GM12878 (cell line): Measurements from ENCODE around the gene UNC80. TPM values are rescaled to one million over a fixed set of nuclear protein-coding genes. Genes with fewer than 3 reads are reported as not detected.

Experiments
- ATAC-seq: fragments of 200-7000 bp; cut with Tn5 transposase; 3 replicates; pipeline ENCODE4 v1.9.1; 2020; ENCODE audit warnings: mild to moderate bottlenecking, moderate library complexity
- BruUV-seq: library from RNA; stranded (reverse); fragments of 400-500 nt; replicated peaks from 2 replicates; lab custom pipeline; 2021; lab: Mats Ljungman, UMichigan
- CTCF ChIA-PET: fragments of 300-600 bp; sonication (Branson Sonifier 250); formaldehyde crosslinking; extraction: SDS; loops from one replicate; lab custom pipeline; 2021; ENCODE audit warnings: inconsistent platforms; lab: Yijun Ruan, JAX
- POLR2A ChIA-PET: fragments of 350-600 bp; formaldehyde crosslinking; extraction: SDS; loops from one replicate; lab custom pipeline; 2021; ENCODE audit warnings: inconsistent platforms; lab: Charles Lee
- RAD21 ChIA-PET: fragments of 300-600 bp; sonication (Branson Sonifier 250); formaldehyde crosslinking; loops from one replicate; lab custom pipeline; 2023; ENCODE audit warnings: antibody characterized with exemption; ENCODE audit not compliant: unreplicated experiment; lab: Charles Lee
- SMC1A ChIA-PET: fragments of 300-600 bp; sonication (Branson Sonifier 250); formaldehyde crosslinking; loops from one replicate; lab custom pipeline; 2023; ENCODE audit not compliant: unreplicated experiment, uncharacterized antibody; lab: Charles Lee
- DNase-seq: peaks from one replicate; pipeline ENCODE4 v3.0.0-alpha.2; 2011; ENCODE audit warnings: low read depth, low spot score
- FAIRE-seq: peaks from 3 replicates; lab custom pipeline; 2011; peaks lifted over from hg19 to GRCh38; lab: Jason Lieb, UNC
- H2AFZ ChIP-seq: 2 replicates; pipeline ENCODE4 v1.6.0; 2011; ENCODE audit warnings: low read depth, low read length, control low read depth; ENCODE audit not compliant: control insufficient read depth
- H3K27ac ChIP-seq: 2 replicates; pipeline ENCODE4 v1.5.1; 2011; ENCODE audit warnings: control low read depth; ENCODE audit not compliant: control insufficient read depth, insufficient read depth
- H3K27me3 ChIP-seq, 2 experiments: replicated peaks in 1 of 2; 2 replicates each; pipeline versions ENCODE4 v1.6.0 to v1.6.1; 2011; ENCODE audit warnings: low read length in 1 of 2; ENCODE audit not compliant: control insufficient read depth in 2 of 2, insufficient read depth in 2 of 2
- H3K36me3 ChIP-seq, 2 experiments: 2 replicates each; pipeline ENCODE4 v1.5.1; 2011; ENCODE audit warnings: low read length in 1 of 2; ENCODE audit not compliant: control insufficient read depth in 2 of 2, insufficient read depth in 2 of 2
- H3K4me1 ChIP-seq: 2 replicates; pipeline ENCODE4 v1.6.1; 2011; ENCODE audit warnings: mild to moderate bottlenecking, low read length, moderate library complexity, mixed read lengths; ENCODE audit not compliant: control insufficient read depth, insufficient read depth
- H3K4me2 ChIP-seq: 2 replicates; pipeline ENCODE4 v1.6.0; 2011; ENCODE audit warnings: control low read depth; ENCODE audit not compliant: control insufficient read depth, insufficient read depth
- H3K4me3 ChIP-seq: fragments of 200-600 bp; sonication (generic); 2 replicates; pipeline ENCODE4 v1.5.1; 2016
- H3K79me2 ChIP-seq: 2 replicates; pipeline ENCODE4 v1.6.0; 2011; ENCODE audit warnings: low read length; ENCODE audit not compliant: control insufficient read depth, insufficient read depth
- H3K9ac ChIP-seq: 2 replicates; pipeline ENCODE4 v1.8.0; 2011; ENCODE audit warnings: low read length, control low read depth, mixed read lengths; ENCODE audit not compliant: control insufficient read depth, insufficient read depth
- H3K9me3 ChIP-seq: replicated peaks from 3 replicates; pipeline ENCODE4 v1.5.1; 2011; ENCODE audit warnings: mild to moderate bottlenecking, low read length; ENCODE audit not compliant: control insufficient read depth, insufficient read depth
- H4K20me1 ChIP-seq: 2 replicates; pipeline ENCODE4 v1.6.0; 2011; ENCODE audit not compliant: control insufficient read depth, insufficient read depth
- GATAD2B ChIP-seq: fragments of 450-650 bp; conservative IDR thresholded peaks from 2 replicates; pipeline ENCODE4 v1.6.1; 2017; ENCODE audit warnings: low read depth, mild to moderate bottlenecking, moderate library complexity
- LARP7 ChIP-seq: fragments of 450-650 bp; IDR thresholded peaks from 2 replicates; pipeline ENCODE4 v1.6.1; 2017; ENCODE audit warnings: mild to moderate bottlenecking
- MTA2 ChIP-seq: fragments of 450-650 bp; IDR thresholded peaks from 2 replicates; pipeline ENCODE4 v1.6.1; 2016; ENCODE audit warnings: low read depth, mild to moderate bottlenecking, moderate library complexity
- PML ChIP-seq: IDR thresholded peaks from 2 replicates; pipeline ENCODE4 v1.6.1; 2012; ENCODE audit warnings: low read length, inconsistent platforms
- RBBP5 ChIP-seq: fragments of 200-600 bp; sonication (generic); conservative IDR thresholded peaks from 2 replicates; pipeline ENCODE4 v1.6.1; 2016
- SREBF1 ChIP-seq: IDR thresholded peaks from 2 replicates; pipeline ENCODE4 v1.6.1; 2012; ENCODE audit warnings: mild to moderate bottlenecking, low read length
- TBL1XR1 ChIP-seq: IDR thresholded peaks from 2 replicates; pipeline ENCODE4 v1.6.1; 2012; ENCODE audit warnings: low read depth, low read length, improper control_type of control experiment
- YBX1 ChIP-seq: fragments of 450-650 bp; IDR thresholded peaks from 2 replicates; pipeline ENCODE4 v1.6.1; 2016; ENCODE audit warnings: antibody characterized with exemption
- ZNF622 ChIP-seq: fragments of 450-650 bp; IDR thresholded peaks from 2 replicates; pipeline ENCODE4 v1.6.1; 2017; ENCODE audit warnings: mild to moderate bottlenecking, inconsistent platforms
- in situ Hi-C: fragments of 300-500 bp; cut with MboI; formaldehyde crosslinking; loops from 9 replicates; pipeline ENCODE4 v1.14.3; 2018; ENCODE audit warnings: mixed read lengths
- intact Hi-C: fragments of 100-400 bp; cut with micrococcal nuclease; formaldehyde crosslinking; loops from one replicate; pipeline ENCODE4 v1.14.2; 2022; ENCODE audit not compliant: unreplicated experiment
- polyA plus RNA-seq, 11 experiments: library from polyadenylated mRNA; depleted of rRNA in 4 of 11; unstranded in 6 of 11; stranded (reverse) in 5 of 11; fragments of >200 nt; fragmentation: Nextera tagmentation in 4 of 11; fragmentation: Illumina TruSeq in 1 of 11; extraction: Ambion mirVana in 4 of 11; extraction: Trizol in 1 of 11; gene quantifications; 1 replicate in 1 of 11; 2 replicates in 10 of 11; pipeline versions ENCODE4 v1.2.1 to v1.2.3, GENCODE V29; 2011 to 2016; ENCODE audit warnings: inconsistent platforms in 2 of 11, missing spikeins in 2 of 11, low read depth in 1 of 11
- total RNA-seq, 4 experiments: library from RNA; depleted of rRNA in 3 of 4; stranded (reverse); fragments of >200 nt in 3 of 4; fragmentation: Illumina TruSeq in 1 of 4; extraction: Trizol in 1 of 4; gene quantifications; 2 replicates each; pipeline versions ENCODE4 v1.2.1 to v1.2.3, GENCODE V29; 2013 to 2021
- TF ChIP-seq, protein P1 (sequence below): IDR thresholded peaks from 2 replicates; pipeline ENCODE4 v1.6.1; 2012; ENCODE audit warnings: improper control_type of control experiment, low read depth, low read length; ENCODE audit not compliant: insufficient replicate concordance
- TF ChIP-seq, protein P2 (sequence below): fragments of 450-650 bp; IDR thresholded peaks from 2 replicates; pipeline ENCODE4 v1.6.1; 2017; ENCODE audit warnings: low read depth, mild to moderate bottlenecking, moderate library complexity
- TF ChIP-seq, protein P3 (sequence below): fragments of 450-650 bp; IDR thresholded peaks from 2 replicates; pipeline ENCODE4 v1.6.1; 2016; ENCODE audit warnings: mild to moderate bottlenecking, moderate library complexity, borderline replicate concordance

Gene UNC80
- total and polyA plus RNA-seq, 10 of the 15 experiments (the other 5 are each of a cell fraction or from before 2014, with no cell fraction given): not detected

DNA sequence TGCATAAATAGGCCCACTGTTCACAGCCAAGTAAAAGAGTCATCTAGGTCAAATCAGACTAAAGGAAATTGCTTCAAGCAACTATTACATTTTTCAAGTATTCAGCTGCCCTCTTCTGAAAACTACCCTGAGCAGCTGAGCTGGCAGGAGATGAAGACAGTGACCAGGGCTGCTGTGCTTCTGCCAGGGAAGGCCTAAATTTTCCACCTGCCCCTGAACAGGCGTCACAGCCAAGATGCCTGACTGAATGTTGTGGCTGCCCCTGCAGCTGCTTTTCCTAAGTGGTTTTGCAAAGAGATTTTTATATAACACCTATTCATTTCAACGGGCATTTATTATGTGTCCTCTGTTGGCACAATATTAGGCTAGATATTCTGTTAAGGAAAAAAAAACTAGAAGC is 134.1 kb downstream of the UNC80 start (continued):
- TF ChIP-seq, protein P1, sequence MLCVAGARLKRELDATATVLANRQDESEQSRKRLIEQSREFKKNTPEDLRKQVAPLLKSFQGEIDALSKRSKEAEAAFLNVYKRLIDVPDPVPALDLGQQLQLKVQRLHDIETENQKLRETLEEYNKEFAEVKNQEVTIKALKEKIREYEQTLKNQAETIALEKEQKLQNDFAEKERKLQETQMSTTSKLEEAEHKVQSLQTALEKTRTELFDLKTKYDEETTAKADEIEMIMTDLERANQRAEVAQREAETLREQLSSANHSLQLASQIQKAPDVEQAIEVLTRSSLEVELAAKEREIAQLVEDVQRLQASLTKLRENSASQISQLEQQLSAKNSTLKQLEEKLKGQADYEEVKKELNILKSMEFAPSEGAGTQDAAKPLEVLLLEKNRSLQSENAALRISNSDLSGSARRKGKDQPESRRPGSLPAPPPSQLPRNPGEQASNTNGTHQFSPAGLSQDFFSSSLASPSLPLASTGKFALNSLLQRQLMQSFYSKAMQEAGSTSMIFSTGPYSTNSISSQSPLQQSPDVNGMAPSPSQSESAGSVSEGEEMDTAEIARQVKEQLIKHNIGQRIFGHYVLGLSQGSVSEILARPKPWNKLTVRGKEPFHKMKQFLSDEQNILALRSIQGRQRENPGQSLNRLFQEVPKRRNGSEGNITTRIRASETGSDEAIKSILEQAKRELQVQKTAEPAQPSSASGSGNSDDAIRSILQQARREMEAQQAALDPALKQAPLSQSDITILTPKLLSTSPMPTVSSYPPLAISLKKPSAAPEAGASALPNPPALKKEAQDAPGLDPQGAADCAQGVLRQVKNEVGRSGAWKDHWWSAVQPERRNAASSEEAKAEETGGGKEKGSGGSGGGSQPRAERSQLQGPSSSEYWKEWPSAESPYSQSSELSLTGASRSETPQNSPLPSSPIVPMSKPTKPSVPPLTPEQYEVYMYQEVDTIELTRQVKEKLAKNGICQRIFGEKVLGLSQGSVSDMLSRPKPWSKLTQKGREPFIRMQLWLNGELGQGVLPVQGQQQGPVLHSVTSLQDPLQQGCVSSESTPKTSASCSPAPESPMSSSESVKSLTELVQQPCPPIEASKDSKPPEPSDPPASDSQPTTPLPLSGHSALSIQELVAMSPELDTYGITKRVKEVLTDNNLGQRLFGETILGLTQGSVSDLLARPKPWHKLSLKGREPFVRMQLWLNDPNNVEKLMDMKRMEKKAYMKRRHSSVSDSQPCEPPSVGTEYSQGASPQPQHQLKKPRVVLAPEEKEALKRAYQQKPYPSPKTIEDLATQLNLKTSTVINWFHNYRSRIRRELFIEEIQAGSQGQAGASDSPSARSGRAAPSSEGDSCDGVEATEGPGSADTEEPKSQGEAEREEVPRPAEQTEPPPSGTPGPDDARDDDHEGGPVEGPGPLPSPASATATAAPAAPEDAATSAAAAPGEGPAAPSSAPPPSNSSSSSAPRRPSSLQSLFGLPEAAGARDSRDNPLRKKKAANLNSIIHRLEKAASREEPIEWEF: no peak
- TF ChIP-seq YBX1 (no peak), PML (no peak)
- TF ChIP-seq, protein P2, sequence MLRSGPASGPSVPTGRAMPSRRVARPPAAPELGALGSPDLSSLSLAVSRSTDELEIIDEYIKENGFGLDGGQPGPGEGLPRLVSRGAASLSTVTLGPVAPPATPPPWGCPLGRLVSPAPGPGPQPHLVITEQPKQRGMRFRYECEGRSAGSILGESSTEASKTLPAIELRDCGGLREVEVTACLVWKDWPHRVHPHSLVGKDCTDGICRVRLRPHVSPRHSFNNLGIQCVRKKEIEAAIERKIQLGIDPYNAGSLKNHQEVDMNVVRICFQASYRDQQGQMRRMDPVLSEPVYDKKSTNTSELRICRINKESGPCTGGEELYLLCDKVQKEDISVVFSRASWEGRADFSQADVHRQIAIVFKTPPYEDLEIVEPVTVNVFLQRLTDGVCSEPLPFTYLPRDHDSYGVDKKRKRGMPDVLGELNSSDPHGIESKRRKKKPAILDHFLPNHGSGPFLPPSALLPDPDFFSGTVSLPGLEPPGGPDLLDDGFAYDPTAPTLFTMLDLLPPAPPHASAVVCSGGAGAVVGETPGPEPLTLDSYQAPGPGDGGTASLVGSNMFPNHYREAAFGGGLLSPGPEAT: no peak

DNA sequence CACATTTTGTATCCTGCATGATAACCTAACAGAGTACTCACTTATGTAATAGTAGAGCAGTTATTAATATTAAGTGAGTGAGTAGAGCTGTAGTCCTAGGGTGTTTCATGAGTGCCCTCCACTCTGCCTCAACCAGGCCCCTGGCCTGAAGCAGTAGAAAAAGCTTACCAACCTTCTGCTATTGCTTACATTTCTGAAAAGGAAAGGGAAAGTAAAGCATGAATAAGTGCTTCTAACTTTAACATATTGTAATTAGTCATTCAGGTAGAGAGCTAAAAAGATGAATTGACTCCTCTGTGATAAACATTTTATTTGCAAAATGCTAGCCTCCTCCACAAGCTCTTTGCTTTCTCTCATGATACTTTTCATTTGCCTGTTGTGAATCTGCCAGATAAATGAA is 136.1 kb downstream of the UNC80 start:
- H3K36me3 ChIP-seq: no peaks in the 10 kb centered on the region
- H4K20me1 ChIP-seq: no peaks in the 10 kb centered on the region
- ChIA-PET RAD21 (no interaction called here), POLR2A (no interaction called here), CTCF (interaction anchor here (1.1 kb wide), 2 partner anchors 15 to 53 kb away, joined by 3 read pairs; no protein-coding TSS in a partner anchor), SMC1A (no interaction called here)
- no peak for ATAC-seq
- H2AFZ ChIP-seq: no peak overlapping the region
- no peaks in the 10 kb centered on the region for H3K4me1 ChIP-seq
- H3K9me3 ChIP-seq: no peaks in the 10 kb centered on the region
- H3K79me2 ChIP-seq: no peaks in the 10 kb centered on the region
- FAIRE-seq: no peak
- no peak overlapping the region for H3K27ac ChIP-seq
- no peaks in the 10 kb centered on the region for H3K27me3 ChIP-seq
- no peak overlapping the region for H3K9ac ChIP-seq
- intact Hi-C loops: no loop called here
- no peak overlapping the region for H3K4me3 ChIP-seq
- in situ Hi-C loops: no loop called here
- DNase-seq: no peak
- no TSS peak for BruUV-seq
- no peak overlapping the region for H3K4me2 ChIP-seq
- TF ChIP-seq, protein P2: no peak
- TF ChIP-seq, protein P3, sequence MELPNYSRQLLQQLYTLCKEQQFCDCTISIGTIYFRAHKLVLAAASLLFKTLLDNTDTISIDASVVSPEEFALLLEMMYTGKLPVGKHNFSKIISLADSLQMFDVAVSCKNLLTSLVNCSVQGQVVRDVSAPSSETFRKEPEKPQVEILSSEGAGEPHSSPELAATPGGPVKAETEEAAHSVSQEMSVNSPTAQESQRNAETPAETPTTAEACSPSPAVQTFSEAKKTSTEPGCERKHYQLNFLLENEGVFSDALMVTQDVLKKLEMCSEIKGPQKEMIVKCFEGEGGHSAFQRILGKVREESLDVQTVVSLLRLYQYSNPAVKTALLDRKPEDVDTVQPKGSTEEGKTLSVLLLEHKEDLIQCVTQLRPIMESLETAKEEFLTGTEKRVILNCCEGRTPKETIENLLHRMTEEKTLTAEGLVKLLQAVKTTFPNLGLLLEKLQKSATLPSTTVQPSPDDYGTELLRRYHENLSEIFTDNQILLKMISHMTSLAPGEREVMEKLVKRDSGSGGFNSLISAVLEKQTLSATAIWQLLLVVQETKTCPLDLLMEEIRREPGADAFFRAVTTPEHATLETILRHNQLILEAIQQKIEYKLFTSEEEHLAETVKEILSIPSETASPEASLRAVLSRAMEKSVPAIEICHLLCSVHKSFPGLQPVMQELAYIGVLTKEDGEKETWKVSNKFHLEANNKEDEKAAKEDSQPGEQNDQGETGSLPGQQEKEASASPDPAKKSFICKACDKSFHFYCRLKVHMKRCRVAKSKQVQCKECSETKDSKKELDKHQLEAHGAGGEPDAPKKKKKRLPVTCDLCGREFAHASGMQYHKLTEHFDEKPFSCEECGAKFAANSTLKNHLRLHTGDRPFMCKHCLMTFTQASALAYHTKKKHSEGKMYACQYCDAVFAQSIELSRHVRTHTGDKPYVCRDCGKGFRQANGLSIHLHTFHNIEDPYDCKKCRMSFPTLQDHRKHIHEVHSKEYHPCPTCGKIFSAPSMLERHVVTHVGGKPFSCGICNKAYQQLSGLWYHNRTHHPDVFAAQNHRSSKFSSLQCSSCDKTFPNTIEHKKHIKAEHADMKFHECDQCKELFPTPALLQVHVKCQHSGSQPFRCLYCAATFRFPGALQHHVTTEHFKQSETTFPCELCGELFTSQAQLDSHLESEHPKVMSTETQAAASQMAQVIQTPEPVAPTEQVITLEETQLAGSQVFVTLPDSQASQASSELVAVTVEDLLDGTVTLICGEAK: no peak
- TF ChIP-seq RBBP5 (no peak), GATAD2B (no peak), MTA2 (no peak), TBL1XR1 (no peak), SREBF1 (no peak), ZNF622 (no peak), LARP7 (no peak)
